Measurements from ENCODE around the gene ACAA1. TPM values are rescaled to one million over a fixed set of nuclear protein-coding genes. Genes with fewer than 3 reads are reported as not detected.
A peak's percentile ranks its signal among the peaks of the same experiment; 100 is the strongest.

Gene ACAA1
- total and polyA plus RNA-seq, 10 of the 15 experiments (the other 5 are each of a cell fraction or from before 2014, with no cell fraction given) = 5.7 to 85.4 (median 60.6) TPM

DNA sequence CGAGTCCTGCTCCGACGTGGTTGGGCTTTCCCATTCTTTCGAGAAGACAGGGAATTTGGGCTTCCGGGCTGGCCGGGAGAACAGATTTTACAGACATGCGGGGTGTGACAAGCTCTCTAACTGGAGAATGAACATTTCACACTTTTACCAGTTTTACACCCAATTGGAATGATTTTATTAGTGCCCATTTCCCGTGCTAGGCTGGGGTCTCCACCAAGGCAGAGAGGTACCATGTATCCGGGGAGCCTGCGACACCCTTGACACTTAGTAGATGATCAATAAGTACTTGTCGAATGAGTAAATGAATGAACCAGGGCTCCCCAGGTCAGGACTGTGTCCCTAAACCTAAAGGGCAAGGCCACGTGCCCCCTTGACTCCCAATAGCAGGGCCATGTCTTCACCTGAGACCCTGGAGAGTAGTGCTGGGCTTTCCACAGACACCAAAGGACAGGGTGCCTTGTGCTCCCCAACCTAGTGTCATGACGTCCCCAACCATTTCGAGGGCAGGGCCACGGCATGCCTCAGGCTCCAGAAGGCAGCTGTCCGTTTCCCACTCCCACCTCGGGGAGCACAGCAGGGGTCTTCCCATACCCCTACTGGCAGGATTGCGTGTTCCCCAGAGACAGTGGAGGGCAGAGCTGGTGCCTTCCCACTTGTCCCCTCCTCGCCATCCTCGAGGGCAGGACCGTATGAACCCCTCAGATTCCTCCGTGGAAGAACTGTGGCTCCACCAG is 855 bp upstream of the ACAA1 start (continued):
- TF ChIP-seq NFXL1 (IDR thresholded peaks at IDR 0.05; ENCODE audit: borderline replicate concordance) (no peak), CBX3 (IDR thresholded peaks at IDR 0.05; ENCODE audit: borderline replicate concordance, low read depth) (no peak), NFYB (IDR thresholded peaks at IDR 0.05; ENCODE audit: insufficient read depth, low read depth, low read length) (no peak), LARP7 (IDR thresholded peaks at IDR 0.05) (no peak), TCF7 (IDR thresholded peaks at IDR 0.05; ENCODE audit: borderline replicate concordance) (no peak), USF1 (IDR thresholded peaks at IDR 0.05; ENCODE audit: borderline replicate concordance, extremely low read length, insufficient read depth, low read depth, low read length) (peak; percentile 80), ZNF217 (IDR thresholded peaks at IDR 0.05) (no peak), RBBP5 (conservative IDR thresholded peaks at IDR 0.05) (no peak), MTA3 (IDR thresholded peaks at IDR 0.05; ENCODE audit: borderline replicate concordance, low read length) (peak; percentile 89; the same call in 1 of the 2 replicates), CREB1 (IDR thresholded peaks at IDR 0.05; ENCODE audit: low read depth) (0 out of 2 replicates have a peak, but pooled peaks have one; percentile 25), CUX1 (IDR thresholded peaks at IDR 0.05; ENCODE audit: insufficient replicate concordance, low read depth, low read length) (no peak), POLR2AphosphoS2 (IDR thresholded peaks at IDR 0.05; ENCODE audit: low read depth, low read length) (no peak; the same call in 1 of the 2 replicates), EZH2 (IDR thresholded peaks at IDR 0.05; ENCODE audit: borderline replicate concordance, control insufficient read depth, low read depth, low read length) (no peak), RELA (IDR thresholded peaks at IDR 0.05; ENCODE audit: borderline replicate concordance, partially characterized antibody) (no peak), TAF1 (IDR thresholded peaks at IDR 0.05; ENCODE audit: borderline replicate concordance, low read depth, low read length) (no peak), SIN3A (IDR thresholded peaks at IDR 0.05; ENCODE audit: low read depth, low read length) (no peak), BMI1 (IDR thresholded peaks at IDR 0.05; ENCODE audit: borderline replicate concordance) (no peak), IKZF1 (conservative IDR thresholded peaks at IDR 0.05) (peak; percentile 17)
- TF ChIP-seq, protein P1, sequence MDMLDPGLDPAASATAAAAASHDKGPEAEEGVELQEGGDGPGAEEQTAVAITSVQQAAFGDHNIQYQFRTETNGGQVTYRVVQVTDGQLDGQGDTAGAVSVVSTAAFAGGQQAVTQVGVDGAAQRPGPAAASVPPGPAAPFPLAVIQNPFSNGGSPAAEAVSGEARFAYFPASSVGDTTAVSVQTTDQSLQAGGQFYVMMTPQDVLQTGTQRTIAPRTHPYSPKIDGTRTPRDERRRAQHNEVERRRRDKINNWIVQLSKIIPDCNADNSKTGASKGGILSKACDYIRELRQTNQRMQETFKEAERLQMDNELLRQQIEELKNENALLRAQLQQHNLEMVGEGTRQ (IDR thresholded peaks at IDR 0.05; ENCODE audit: borderline replicate concordance, low read depth, low read length) = peak; percentile 19; the same call in 1 of the 2 replicates
- TF ChIP-seq, protein P2, sequence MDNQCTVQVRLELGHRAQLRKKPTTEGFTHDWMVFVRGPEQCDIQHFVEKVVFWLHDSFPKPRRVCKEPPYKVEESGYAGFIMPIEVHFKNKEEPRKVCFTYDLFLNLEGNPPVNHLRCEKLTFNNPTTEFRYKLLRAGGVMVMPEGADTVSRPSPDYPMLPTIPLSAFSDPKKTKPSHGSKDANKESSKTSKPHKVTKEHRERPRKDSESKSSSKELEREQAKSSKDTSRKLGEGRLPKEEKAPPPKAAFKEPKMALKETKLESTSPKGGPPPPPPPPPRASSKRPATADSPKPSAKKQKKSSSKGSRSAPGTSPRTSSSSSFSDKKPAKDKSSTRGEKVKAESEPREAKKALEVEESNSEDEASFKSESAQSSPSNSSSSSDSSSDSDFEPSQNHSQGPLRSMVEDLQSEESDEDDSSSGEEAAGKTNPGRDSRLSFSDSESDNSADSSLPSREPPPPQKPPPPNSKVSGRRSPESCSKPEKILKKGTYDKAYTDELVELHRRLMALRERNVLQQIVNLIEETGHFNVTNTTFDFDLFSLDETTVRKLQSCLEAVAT (IDR thresholded peaks at IDR 0.05) = no peak

Data from GM12878 (cell line).